Esophagus (tissue), 2 donors: ENCODE measurements around the gene NNAT. TPM values are rescaled to one million over a fixed set of nuclear protein-coding genes. Genes with fewer than 3 reads are reported as not detected.
"Not testable (repeated sequence)": the region's sequence is repeated elsewhere in the genome, so short reads cannot be mapped to it uniquely, and the experiment has no call there.

Experiments
- H3K27ac ChIP-seq, 2 donors: one replicate each; pipeline ENCODE4 v1.5.1; 2013; ENCODE audit warnings: low read depth in 2 of 2, mild to moderate bottlenecking in 2 of 2, inconsistent platforms in 1 of 2, low read length in 1 of 2, moderate library complexity in 1 of 2
- H3K27me3 ChIP-seq, 2 donors: one replicate each; pipeline ENCODE4 v1.6.1; 2013; ENCODE audit warnings: low read length in 2 of 2, control low read depth in 1 of 2, mild to moderate bottlenecking in 1 of 2; ENCODE audit not compliant: insufficient read depth in 2 of 2, control insufficient read depth in 1 of 2
- H3K36me3 ChIP-seq, 2 donors: one replicate each; pipeline ENCODE4 v1.6.1; 2013; ENCODE audit warnings: low read length in 1 of 2; ENCODE audit not compliant: control insufficient read depth in 2 of 2, insufficient read depth in 2 of 2
- H3K4me1 ChIP-seq, 2 donors: one replicate each; pipeline ENCODE4 v1.6.1; 2013; ENCODE audit warnings: low read length in 1 of 2; ENCODE audit not compliant: control insufficient read depth in 2 of 2, insufficient read depth in 2 of 2
- H3K4me3 ChIP-seq, 2 donors: one replicate each; pipeline ENCODE4 v1.5.1; 2013; ENCODE audit warnings: low read length in 2 of 2, mild to moderate bottlenecking in 2 of 2, low read depth in 1 of 2, moderate library complexity in 1 of 2
- H3K9me3 ChIP-seq, 2 donors: one replicate each; pipeline ENCODE4 v1.6.1; 2013; ENCODE audit warnings: mild to moderate bottlenecking in 2 of 2, low read depth in 1 of 2, low read length in 1 of 2, moderate library complexity in 1 of 2; ENCODE audit not compliant: control insufficient read depth in 2 of 2, insufficient read depth in 1 of 2
- WGBS, 2 donors: extraction: QIAGEN DNeasy Blood & Tissue Kit; methylation state at CpG; one replicate each; pipeline ENCODE4 v1.1.7; 2013; 5-methylcytosine and 5-hydroxymethylcytosine counted together
- polyA plus RNA-seq, 2 donors: library from polyadenylated mRNA; stranded (reverse); fragments of 200-250 nt; gene quantifications; one replicate each; pipeline ENCODE4 v1.2.3, GENCODE V29; 2013
- donor health status: healthy with polysubstance abuse.
- donor health status: Bipolar disorder and iron deficiency.

Gene NNAT
- polyA plus RNA-seq, 2 donors: 2.5 to 3.8 TPM

- H3K4me3 ChIP-seq, H3K36me3 ChIP-seq, H3K9me3 ChIP-seq, H3K27ac ChIP-seq, H3K27me3 ChIP-seq, H3K4me1 ChIP-seq: not testable (repeated sequence)
- WGBS, 2 donors: 81 to 83% methylated on average over 2 of the region's 2 CpGs
These were observed 30.6 kb downstream of the NNAT start for GRCh38 chr20:37551660-37552059.

- H3K27me3 ChIP-seq: peaks cover 0 to 2% of the 10 kb centered on the region in 2 donors
- no peak overlapping the region for H3K4me3 ChIP-seq
- no peaks in the 10 kb centered on the region for H3K36me3 ChIP-seq
- no peaks in the 10 kb centered on the region for H3K9me3 ChIP-seq
- H3K4me1 ChIP-seq: no peaks in the 10 kb centered on the region
- 40 to 47% methylated on average over 1 of the region's 1 CpG for WGBS, 2 donors
- no peak overlapping the region for H3K27ac ChIP-seq
These were observed 31.4 kb downstream of the NNAT start for GRCh38 chr20:37552415-37552814.

GRCh38 chr20:37554721-37555298 is 33.8 kb downstream of the NNAT start:
- not testable (repeated sequence) for H3K4me1 ChIP-seq, H3K4me3 ChIP-seq, H3K27me3 ChIP-seq, H3K27ac ChIP-seq, H3K36me3 ChIP-seq, H3K9me3 ChIP-seq
- WGBS, 2 donors: 72 to 73% methylated on average over 13 of the region's 13 CpGs

GRCh38 chr20:37556538-37556937 is 35.5 kb downstream of the NNAT start:
- 87 to 89% methylated on average over 6 of the region's 6 CpGs for WGBS, 2 donors
- H3K4me1 ChIP-seq: no peaks in the 10 kb centered on the region
- H3K36me3 ChIP-seq: no peaks in the 10 kb centered on the region
- H3K9me3 ChIP-seq: no peaks in the 10 kb centered on the region
- H3K27ac ChIP-seq: no peak overlapping the region
- H3K4me3 ChIP-seq: no peak overlapping the region
- peaks cover 0 to 2% of the 10 kb centered on the region in 2 donors for H3K27me3 ChIP-seq

GRCh38 chr20:37558306-37558705 is 37.3 kb downstream of the NNAT start:
- no peaks in the 10 kb centered on the region for H3K36me3 ChIP-seq
- no peaks in the 10 kb centered on the region for H3K4me1 ChIP-seq
- H3K27ac ChIP-seq: no peak overlapping the region
- H3K4me3 ChIP-seq: no peak overlapping the region
- 73 to 83% methylated on average over 4 of the region's 4 CpGs for WGBS, 2 donors
- H3K27me3 ChIP-seq: peaks cover 0 to under 1% of the 10 kb centered on the region in 2 donors
- no peaks in the 10 kb centered on the region for H3K9me3 ChIP-seq

- WGBS, 2 donors: 73 to 79% methylated on average over 4 of the region's 4 CpGs
- H3K27me3 ChIP-seq: no peaks in the 10 kb centered on the region
- H3K9me3 ChIP-seq: no peaks in the 10 kb centered on the region
These were observed 37.7 kb downstream of the NNAT start for GRCh38 chr20:37558779-37559178.

GRCh38 chr20:37559312-37560027 is 38.4 kb downstream of the NNAT start:
- Histone ChIP-seq H3K36me3 (no peaks in the 10 kb centered on the region), H3K4me3 (no peak overlapping the region), H3K27me3 (peaks cover 0 to 3% of the 10 kb centered on the region in 2 donors), H3K9me3 (no peaks in the 10 kb centered on the region), H3K4me1 (peaks cover 0 to 1% of the 10 kb centered on the region in 2 donors), H3K27ac (no peak overlapping the region)
- WGBS, 2 donors: 83 to 85% methylated on average over 11 of the region's 11 CpGs

More at GRCh38 chr20:37558779-37559178, 37.7 kb downstream of the NNAT start:
- H3K4me1 ChIP-seq: no peaks in the 10 kb centered on the region
- no peak overlapping the region for H3K4me3 ChIP-seq
- no peak overlapping the region for H3K27ac ChIP-seq
- H3K36me3 ChIP-seq: no peaks in the 10 kb centered on the region

GRCh38 chr20:37560629-37561028 is 39.6 kb downstream of the NNAT start:
- Histone ChIP-seq H3K36me3 (no peaks in the 10 kb centered on the region), H3K27ac (no peak overlapping the region), H3K9me3 (no peaks in the 10 kb centered on the region), H3K4me3 (no peak overlapping the region), H3K27me3 (peaks cover 0 to 3% of the 10 kb centered on the region in 2 donors), H3K4me1 (peaks cover 0 to 4% of the 10 kb centered on the region in 2 donors)
- 64 to 73% methylated on average over 4 of the region's 4 CpGs for WGBS, 2 donors

GRCh38 chr20:37562695-37563480 is 41.8 kb downstream of the NNAT start:
- Histone ChIP-seq H3K27ac (no peak overlapping the region), H3K36me3 (no peaks in the 10 kb centered on the region), H3K4me1 (peaks cover 0 to 4% of the 10 kb centered on the region in 2 donors), H3K27me3 (peaks cover 0 to 3% of the 10 kb centered on the region in 2 donors), H3K9me3 (no peaks in the 10 kb centered on the region), H3K4me3 (no peak overlapping the region)
- WGBS, 2 donors: 71 to 72% methylated on average over 3 of the region's 3 CpGs
